Mesendoderm (in vitro differentiated cells): ENCODE measurements around the gene CSPG4.
"Not testable (repeated sequence)": the region's sequence is repeated elsewhere in the genome, so short reads cannot be mapped to it uniquely, and the experiment has no call there.

Experiments
- DNase-seq: peaks from one replicate; pipeline ENCODE4 v3.0.0; 2013
- H2AK5ac ChIP-seq: 2 replicates; pipeline ENCODE4 v1.6.1; 2013; ENCODE audit warnings: low read length, inconsistent platforms
- H2BK120ac ChIP-seq: 2 replicates; pipeline ENCODE4 v1.6.1; 2013; ENCODE audit warnings: low read depth, mild to moderate bottlenecking, low read length, moderate library complexity, mixed read lengths
- H2BK15ac ChIP-seq: replicated peaks from 2 replicates; pipeline ENCODE4 v1.6.1; 2013; ENCODE audit warnings: low read depth, mild to moderate bottlenecking, moderate library complexity
- H2BK5ac ChIP-seq: 2 replicates; pipeline ENCODE4 v1.6.1; 2013; ENCODE audit warnings: low read length, inconsistent platforms
- H3K18ac ChIP-seq: 2 replicates; pipeline ENCODE4 v1.6.1; 2013; ENCODE audit warnings: mild to moderate bottlenecking, low read length, mixed read lengths
- H3K23ac ChIP-seq: one replicate; pipeline ENCODE4 v1.6.1; 2013; ENCODE audit warnings: low read length
- H3K27ac ChIP-seq: 2 replicates; pipeline ENCODE4 v1.5.1; 2013; ENCODE audit warnings: low read depth, mild to moderate bottlenecking, inconsistent platforms, low read length, moderate library complexity
- H3K27me3 ChIP-seq: 2 replicates; pipeline ENCODE4 v1.6.1; 2013; ENCODE audit warnings: low read length, control low read depth, mild to moderate bottlenecking, inconsistent platforms; ENCODE audit not compliant: insufficient read depth, poor library complexity
- H3K36me3 ChIP-seq: 2 replicates; pipeline ENCODE4 v1.6.1; 2013; ENCODE audit warnings: low read length, inconsistent platforms; ENCODE audit not compliant: control insufficient read depth, insufficient read depth
- H3K4ac ChIP-seq: one replicate; pipeline ENCODE4 v1.6.1; 2013; ENCODE audit warnings: low read depth, mild to moderate bottlenecking, low read length, moderate library complexity
- H3K4me1 ChIP-seq: 2 replicates; pipeline ENCODE4 v1.6.1; 2013; ENCODE audit warnings: low read depth, low read length, inconsistent platforms; ENCODE audit not compliant: control insufficient read depth
- H3K4me2 ChIP-seq: 2 replicates; pipeline ENCODE4 v1.6.1; 2013; ENCODE audit warnings: low read length
- H3K4me3 ChIP-seq: 2 replicates; pipeline ENCODE4 v1.5.1; 2013; ENCODE audit warnings: mild to moderate bottlenecking, low read length
- H3K56ac ChIP-seq: one replicate; pipeline ENCODE4 v1.6.1; 2013; ENCODE audit warnings: low read length
- H3K79me1 ChIP-seq: 2 replicates; pipeline ENCODE4 v1.6.1; 2013; ENCODE audit warnings: low read length, inconsistent platforms
- H3K79me2 ChIP-seq: 2 replicates; pipeline ENCODE4 v1.6.1; 2013; ENCODE audit warnings: mild to moderate bottlenecking, low read length; ENCODE audit not compliant: control insufficient read depth, insufficient read depth
- H3K9ac ChIP-seq: 2 replicates; pipeline ENCODE4 v1.6.1; 2013; ENCODE audit warnings: low read length, inconsistent platforms
- H4K5ac ChIP-seq: one replicate; pipeline ENCODE4 v1.6.1; 2013; ENCODE audit warnings: low read length
- H4K8ac ChIP-seq: one replicate; pipeline ENCODE4 v1.6.1; 2013; ENCODE audit warnings: low read depth, mild to moderate bottlenecking, control low read depth, low read length, moderate library complexity
- WGBS: extraction: QIAGEN DNeasy Blood & Tissue Kit; methylation state at CpG from one replicate; pipeline ENCODE4 v1.1.7; 2013; ENCODE audit warnings: low lambda C conversion rate, missing lambda C conversion rate; ENCODE audit not compliant: insufficient coverage; ENCODE audit errors: extremely low coverage; 5-methylcytosine and 5-hydroxymethylcytosine counted together

The CSPG4 gene

GRCh38 chr15:75747121-75747520 lies 34.5 kb upstream of the CSPG4 start:
- H2BK5ac ChIP-seq, H4K5ac ChIP-seq, H3K27me3 ChIP-seq, H3K18ac ChIP-seq, H3K4me3 ChIP-seq, H3K27ac ChIP-seq, H3K79me2 ChIP-seq, H2BK15ac ChIP-seq, H3K36me3 ChIP-seq, H3K4me2 ChIP-seq, H3K23ac ChIP-seq, H3K4ac ChIP-seq, H3K4me1 ChIP-seq, DNase-seq, H3K56ac ChIP-seq, H3K9ac ChIP-seq, H2BK120ac ChIP-seq, H4K8ac ChIP-seq, H3K79me1 ChIP-seq, H2AK5ac ChIP-seq: not testable (repeated sequence)
- WGBS, result no CpG with 5 or more reads among the region's 5 CpGs

GRCh38 chr15:75745305-75745704 lies 32.7 kb upstream of the CSPG4 start:
- Histone ChIP-seq H3K36me3 (no peaks in the 10 kb centered on the region), H3K27ac (no peak overlapping the region), H3K56ac (no peak overlapping the region), H2BK5ac (no peak overlapping the region), H4K5ac (no peak overlapping the region), H3K79me1 (no peaks in the 10 kb centered on the region), H3K27me3 (no peaks in the 10 kb centered on the region), H3K4me3 (no peak overlapping the region), H3K23ac (no peak overlapping the region), H2AK5ac (no peak overlapping the region), H4K8ac (no peak overlapping the region), H3K79me2 (no peaks in the 10 kb centered on the region), H3K4ac (no peak overlapping the region), H3K18ac (no peak overlapping the region), H3K4me1 (no peaks in the 10 kb centered on the region), H3K9ac (no peak overlapping the region), H3K4me2 (no peak overlapping the region), H2BK120ac (no peak overlapping the region), H2BK15ac (no peak overlapping the region)
- no peak for DNase-seq
- no CpG with 5 or more reads among the region's 1 CpG for WGBS

GRCh38 chr15:75742346-75742745 lies 29.7 kb upstream of the CSPG4 start:
- H3K79me2 ChIP-seq, H3K9ac ChIP-seq, H2BK120ac ChIP-seq, H3K18ac ChIP-seq, H3K27ac ChIP-seq, H2BK5ac ChIP-seq, H4K5ac ChIP-seq, H3K56ac ChIP-seq, H4K8ac ChIP-seq, H3K4me3 ChIP-seq, H3K4me2 ChIP-seq, H3K4ac ChIP-seq, DNase-seq, H3K23ac ChIP-seq, H3K4me1 ChIP-seq, H3K36me3 ChIP-seq, H3K27me3 ChIP-seq, H2AK5ac ChIP-seq, H2BK15ac ChIP-seq, H3K79me1 ChIP-seq: not testable (repeated sequence)
- WGBS, result no CpG with 5 or more reads among the region's 4 CpGs

DNA sequence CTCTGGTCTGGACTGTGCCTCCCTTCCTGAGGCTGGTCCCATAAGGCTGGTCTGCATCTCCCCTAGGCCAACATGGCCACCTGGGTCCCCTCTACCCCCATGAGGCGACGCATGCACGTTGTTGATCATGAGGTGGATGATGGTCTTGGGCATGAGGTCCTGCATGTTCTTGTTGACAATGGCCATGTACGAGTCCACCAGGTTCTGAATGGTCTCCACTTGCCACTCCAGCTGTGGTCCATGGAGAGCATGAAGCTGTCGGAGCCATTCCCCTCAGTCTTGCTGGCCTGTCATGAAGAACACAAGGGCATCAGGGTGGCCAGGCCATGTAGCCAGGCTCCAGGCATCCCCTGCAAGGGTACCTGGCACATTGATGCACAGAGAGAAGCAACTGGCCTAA lies 27.1 kb upstream of the CSPG4 start:
- no peak overlapping the region for H3K23ac ChIP-seq

GRCh38 chr15:75738647-75739325 lies 26.1 kb upstream of the CSPG4 start:
- Histone ChIP-seq H3K36me3 (no peaks in the 10 kb centered on the region), H3K9ac (peak overlapping the region; percentile 10), H3K4me1 (no peaks in the 10 kb centered on the region), H2AK5ac (no peak overlapping the region), H3K18ac (no peak overlapping the region), H3K23ac (no peak overlapping the region), H3K56ac (peak overlapping the region; percentile 69), H3K27ac (no peak overlapping the region), H3K4ac (no peak overlapping the region), H3K79me1 (no peaks in the 10 kb centered on the region), H3K27me3 (no peaks in the 10 kb centered on the region), H2BK120ac (no peak overlapping the region), H3K4me3 (peak overlapping the region; percentile 26), H3K4me2 (peak overlapping the region; percentile 67), H2BK15ac (no peak overlapping the region), H3K79me2 (no peaks in the 10 kb centered on the region), H4K8ac (no peak overlapping the region), H2BK5ac (no peak overlapping the region), H4K5ac (no peak overlapping the region)
- peak; percentile 98 for DNase-seq
- WGBS, result no CpG with 5 or more reads among the region's 54 CpGs

More for the DNA sequence above, 27.1 kb upstream of the CSPG4 start:
- no peak overlapping the region for H3K56ac ChIP-seq
- H4K8ac ChIP-seq, result no peak overlapping the region
- no peaks in the 10 kb centered on the region for H3K79me1 ChIP-seq
- no peaks in the 10 kb centered on the region for H3K27me3 ChIP-seq
- no peak overlapping the region for H2BK15ac ChIP-seq
- H4K5ac ChIP-seq, result no peak overlapping the region
- no peak for DNase-seq
- H3K4ac ChIP-seq, result no peak overlapping the region
- no peak overlapping the region for H2AK5ac ChIP-seq
- WGBS, result no CpG with 5 or more reads among the region's 5 CpGs
- no peak overlapping the region for H3K18ac ChIP-seq
- no peak overlapping the region for H2BK5ac ChIP-seq
- no peaks in the 10 kb centered on the region for H3K4me1 ChIP-seq
- H3K4me2 ChIP-seq, result no peak overlapping the region
- no peaks in the 10 kb centered on the region for H3K36me3 ChIP-seq
- H3K9ac ChIP-seq, result no peak overlapping the region
- no peak overlapping the region for H3K4me3 ChIP-seq
- H2BK120ac ChIP-seq, result no peak overlapping the region
- no peaks in the 10 kb centered on the region for H3K79me2 ChIP-seq
- no peak overlapping the region for H3K27ac ChIP-seq
